Measurements from ENCODE around the gene GSTP1.

DNA sequence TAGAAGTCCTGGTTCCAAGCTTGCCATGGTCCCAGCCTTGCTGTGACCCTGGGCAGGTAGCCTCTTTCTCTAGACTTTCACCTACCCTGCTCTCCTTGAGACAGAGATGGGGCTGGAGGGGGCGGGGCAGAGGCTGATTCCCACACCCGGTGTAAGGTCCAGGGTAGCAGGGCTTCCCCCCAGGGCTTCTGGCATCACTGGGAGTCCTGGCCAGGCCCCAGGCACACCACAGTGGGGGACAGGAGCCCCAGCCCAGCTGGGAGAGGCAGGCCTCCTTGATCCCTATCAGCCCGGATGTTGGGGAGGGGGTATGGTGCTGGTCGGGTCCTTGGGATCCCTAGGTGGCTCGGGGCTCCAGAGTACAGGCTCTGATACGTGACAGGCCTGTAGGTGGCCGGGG lies 47.8 kb downstream of the GSTP1 start:
- TF ChIP-seq, protein P1, sequence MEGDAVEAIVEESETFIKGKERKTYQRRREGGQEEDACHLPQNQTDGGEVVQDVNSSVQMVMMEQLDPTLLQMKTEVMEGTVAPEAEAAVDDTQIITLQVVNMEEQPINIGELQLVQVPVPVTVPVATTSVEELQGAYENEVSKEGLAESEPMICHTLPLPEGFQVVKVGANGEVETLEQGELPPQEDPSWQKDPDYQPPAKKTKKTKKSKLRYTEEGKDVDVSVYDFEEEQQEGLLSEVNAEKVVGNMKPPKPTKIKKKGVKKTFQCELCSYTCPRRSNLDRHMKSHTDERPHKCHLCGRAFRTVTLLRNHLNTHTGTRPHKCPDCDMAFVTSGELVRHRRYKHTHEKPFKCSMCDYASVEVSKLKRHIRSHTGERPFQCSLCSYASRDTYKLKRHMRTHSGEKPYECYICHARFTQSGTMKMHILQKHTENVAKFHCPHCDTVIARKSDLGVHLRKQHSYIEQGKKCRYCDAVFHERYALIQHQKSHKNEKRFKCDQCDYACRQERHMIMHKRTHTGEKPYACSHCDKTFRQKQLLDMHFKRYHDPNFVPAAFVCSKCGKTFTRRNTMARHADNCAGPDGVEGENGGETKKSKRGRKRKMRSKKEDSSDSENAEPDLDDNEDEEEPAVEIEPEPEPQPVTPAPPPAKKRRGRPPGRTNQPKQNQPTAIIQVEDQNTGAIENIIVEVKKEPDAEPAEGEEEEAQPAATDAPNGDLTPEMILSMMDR (IDR thresholded peaks at IDR 0.05), result no peak
- no peak for TF ChIP-seq POLR2AphosphoS5 (IDR thresholded peaks at IDR 0.05; ENCODE audit: low read depth, low read length)
- TF ChIP-seq, protein P2, sequence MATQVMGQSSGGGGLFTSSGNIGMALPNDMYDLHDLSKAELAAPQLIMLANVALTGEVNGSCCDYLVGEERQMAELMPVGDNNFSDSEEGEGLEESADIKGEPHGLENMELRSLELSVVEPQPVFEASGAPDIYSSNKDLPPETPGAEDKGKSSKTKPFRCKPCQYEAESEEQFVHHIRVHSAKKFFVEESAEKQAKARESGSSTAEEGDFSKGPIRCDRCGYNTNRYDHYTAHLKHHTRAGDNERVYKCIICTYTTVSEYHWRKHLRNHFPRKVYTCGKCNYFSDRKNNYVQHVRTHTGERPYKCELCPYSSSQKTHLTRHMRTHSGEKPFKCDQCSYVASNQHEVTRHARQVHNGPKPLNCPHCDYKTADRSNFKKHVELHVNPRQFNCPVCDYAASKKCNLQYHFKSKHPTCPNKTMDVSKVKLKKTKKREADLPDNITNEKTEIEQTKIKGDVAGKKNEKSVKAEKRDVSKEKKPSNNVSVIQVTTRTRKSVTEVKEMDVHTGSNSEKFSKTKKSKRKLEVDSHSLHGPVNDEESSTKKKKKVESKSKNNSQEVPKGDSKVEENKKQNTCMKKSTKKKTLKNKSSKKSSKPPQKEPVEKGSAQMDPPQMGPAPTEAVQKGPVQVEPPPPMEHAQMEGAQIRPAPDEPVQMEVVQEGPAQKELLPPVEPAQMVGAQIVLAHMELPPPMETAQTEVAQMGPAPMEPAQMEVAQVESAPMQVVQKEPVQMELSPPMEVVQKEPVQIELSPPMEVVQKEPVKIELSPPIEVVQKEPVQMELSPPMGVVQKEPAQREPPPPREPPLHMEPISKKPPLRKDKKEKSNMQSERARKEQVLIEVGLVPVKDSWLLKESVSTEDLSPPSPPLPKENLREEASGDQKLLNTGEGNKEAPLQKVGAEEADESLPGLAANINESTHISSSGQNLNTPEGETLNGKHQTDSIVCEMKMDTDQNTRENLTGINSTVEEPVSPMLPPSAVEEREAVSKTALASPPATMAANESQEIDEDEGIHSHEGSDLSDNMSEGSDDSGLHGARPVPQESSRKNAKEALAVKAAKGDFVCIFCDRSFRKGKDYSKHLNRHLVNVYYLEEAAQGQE (IDR thresholded peaks at IDR 0.05; ENCODE audit: insufficient read depth in 1 of 2, low read depth in 2 of 2, low read length in 1 of 2), result no peak
